ENCODE measurements around the gene TAL1.

Gene TAL1

DNA sequence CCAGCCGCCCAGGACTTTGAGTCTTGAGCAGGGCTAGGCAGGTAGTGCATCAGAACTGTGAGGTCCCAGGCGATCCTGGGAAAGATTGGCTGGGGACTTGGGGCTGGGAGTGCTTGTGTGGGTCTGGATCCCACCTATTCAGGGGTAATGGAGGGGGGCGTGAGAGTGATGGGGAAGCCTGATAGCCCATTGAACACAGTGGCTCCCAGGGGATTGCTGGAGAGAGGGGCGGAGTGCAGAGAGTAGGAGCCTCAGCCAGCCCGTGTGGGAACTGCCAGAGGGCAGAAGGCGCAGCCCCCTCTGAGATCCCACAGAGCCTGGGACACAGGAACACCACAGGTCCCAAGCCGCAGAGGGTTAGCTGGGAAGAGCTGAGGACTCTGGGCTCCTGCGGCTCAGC lies 22.9 kb downstream of the TAL1 start:
- peaks cover 0 to 46% (median 22%) of the 10 kb centered on the region in 3 experiments for H3K27me3 ChIP-seq (ENCODE audit: control insufficient read depth in 3 of 3, insufficient read depth in 3 of 3, low read depth in 1 of 3, low read length in 3 of 3)

GRCh38 chr1:47208374-47208850 lies 23.6 kb downstream of the TAL1 start:
- Histone ChIP-seq H3K9ac (ENCODE audit: low read depth, low read length, poor library complexity) (peak overlapping the region; percentile 24), H2BK5ac (ENCODE audit: low read length) (no peak overlapping the region), H3K4ac (ENCODE audit: low read length) (no peak overlapping the region), H3K27ac (replicated peaks; ENCODE audit: low read length) (no peak overlapping the region), H2AFZ (ENCODE audit: low read length) (peak overlapping the region; percentile 76), H3K36me3 (replicated peaks in 1 of 2; ENCODE audit: control insufficient read depth in 2 of 2, insufficient read depth in 2 of 2, low read length in 2 of 2) (no peaks in the 10 kb centered on the region), H3K14ac (ENCODE audit: low read length) (no peak overlapping the region), H3K79me1 (ENCODE audit: low read depth, low read length) (no peaks in the 10 kb centered on the region), H3K23ac (ENCODE audit: low read depth, low read length, poor library complexity) (no peak overlapping the region), H3K4me3 (ENCODE audit: low read length in 2 of 2) (no peak overlapping the region), H2BK15ac (ENCODE audit: low read length) (no peak overlapping the region), H3K4me2 (ENCODE audit: insufficient read depth, low read length, poor library complexity, severe bottlenecking) (peak overlapping the region; percentile 45), H2AK5ac (ENCODE audit: low read depth, low read length) (no peak overlapping the region), H2BK120ac (ENCODE audit: low read depth, low read length) (no peak overlapping the region), H3K27me3 (ENCODE audit: control insufficient read depth in 3 of 3, insufficient read depth in 3 of 3, low read depth in 1 of 3, low read length in 3 of 3) (peaks cover 0 to 43% (median 22%) of the 10 kb centered on the region in 3 experiments), H2BK12ac (ENCODE audit: low read length) (no peak overlapping the region), H4K8ac (ENCODE audit: low read depth, low read length) (no peak overlapping the region), H3K9me3 (replicated peaks in 1 of 2; ENCODE audit: control insufficient read depth in 2 of 2, insufficient read depth in 1 of 2, low read depth in 1 of 2, low read length in 2 of 2) (no peaks in the 10 kb centered on the region), H4K91ac (ENCODE audit: low read depth, low read length, poor library complexity) (no peak overlapping the region), H3K4me1 (ENCODE audit: control insufficient read depth in 2 of 2, insufficient read depth in 1 of 2, low read depth in 1 of 2, low read length in 2 of 2) (peaks cover 11 to 14% of the 10 kb centered on the region in 2 donors), H3K18ac (ENCODE audit: low read length) (peak overlapping the region; percentile 35)
- WGBS, 2 donors (ENCODE audit: extremely low coverage in 2 of 2, insufficient read length in 2 of 2, insufficient replicate concordance in 1 of 2) = no CpG with 5 or more reads among the region's 11 CpGs
- no peak for DNase-seq (ENCODE audit: low spot score)

More for the DNA sequence above, 22.9 kb downstream of the TAL1 start:
- no peak overlapping the region for H2BK12ac ChIP-seq (ENCODE audit: low read length)
- no CpG with 5 or more reads among the region's 8 CpGs for whole genome bisulfite sequencing, 2 donors (ENCODE audit: extremely low coverage in 2 of 2, insufficient read length in 2 of 2, insufficient replicate concordance in 1 of 2)
- no peak overlapping the region for H3K27ac ChIP-seq (replicated peaks; ENCODE audit: low read length)
- DNase-seq (ENCODE audit: low spot score) = no peak
- no peaks in the 10 kb centered on the region for H3K79me1 ChIP-seq (ENCODE audit: low read depth, low read length)
- no peak overlapping the region for H2BK15ac ChIP-seq (ENCODE audit: low read length)
- no peaks in the 10 kb centered on the region for H3K9me3 ChIP-seq (replicated peaks in 1 of 2; ENCODE audit: control insufficient read depth in 2 of 2, insufficient read depth in 1 of 2, low read depth in 1 of 2, low read length in 2 of 2)
- peak overlapping the region; percentile 78 for H2AK5ac ChIP-seq (ENCODE audit: low read depth, low read length)
- no peak overlapping the region for H3K9ac ChIP-seq (ENCODE audit: low read depth, low read length, poor library complexity)
- no peak overlapping the region for H4K91ac ChIP-seq (ENCODE audit: low read depth, low read length, poor library complexity)
- no peaks in the 10 kb centered on the region for H3K36me3 ChIP-seq (replicated peaks in 1 of 2; ENCODE audit: control insufficient read depth in 2 of 2, insufficient read depth in 2 of 2, low read length in 2 of 2)
- H3K23ac ChIP-seq (ENCODE audit: low read depth, low read length, poor library complexity) = no peak overlapping the region
- peak overlapping the region; percentile 27 for H3K14ac ChIP-seq (ENCODE audit: low read length)
- H2BK5ac ChIP-seq (ENCODE audit: low read length) = no peak overlapping the region
- H3K4me1 ChIP-seq (ENCODE audit: control insufficient read depth in 2 of 2, insufficient read depth in 1 of 2, low read depth in 1 of 2, low read length in 2 of 2) = peaks cover 11 to 14% of the 10 kb centered on the region in 2 donors
- peak overlapping the region; percentile 29 for H3K18ac ChIP-seq (ENCODE audit: low read length)
- no peak overlapping the region for H4K8ac ChIP-seq (ENCODE audit: low read depth, low read length)
- H2AFZ ChIP-seq (ENCODE audit: low read length) = peak overlapping the region; percentile 76
- H2BK120ac ChIP-seq (ENCODE audit: low read depth, low read length) = no peak overlapping the region
- no peak overlapping the region for H3K4ac ChIP-seq (ENCODE audit: low read length)
- H3K4me3 ChIP-seq (ENCODE audit: low read length in 2 of 2) = no peak overlapping the region
- no peak overlapping the region for H3K4me2 ChIP-seq (ENCODE audit: insufficient read depth, low read length, poor library complexity, severe bottlenecking)

GRCh38 chr1:47207803-47208373 lies 24.1 kb downstream of the TAL1 start:
- Histone ChIP-seq H2AK5ac (ENCODE audit: low read depth, low read length) (no peak overlapping the region), H2BK120ac (ENCODE audit: low read depth, low read length) (no peak overlapping the region), H2BK5ac (ENCODE audit: low read length) (no peak overlapping the region), H4K8ac (ENCODE audit: low read depth, low read length) (no peak overlapping the region), H3K4me3 (ENCODE audit: low read length in 2 of 2) (no peak overlapping the region), H3K9ac (ENCODE audit: low read depth, low read length, poor library complexity) (peak overlapping the region; percentile 24), H3K4me1 (ENCODE audit: control insufficient read depth in 2 of 2, insufficient read depth in 1 of 2, low read depth in 1 of 2, low read length in 2 of 2) (peaks cover 11 to 14% of the 10 kb centered on the region in 2 donors), H3K27ac (replicated peaks; ENCODE audit: low read length) (no peak overlapping the region), H3K18ac (ENCODE audit: low read length) (no peak overlapping the region), H3K9me3 (replicated peaks in 1 of 2; ENCODE audit: control insufficient read depth in 2 of 2, insufficient read depth in 1 of 2, low read depth in 1 of 2, low read length in 2 of 2) (no peaks in the 10 kb centered on the region), H2BK15ac (ENCODE audit: low read length) (no peak overlapping the region), H2BK12ac (ENCODE audit: low read length) (no peak overlapping the region), H3K27me3 (ENCODE audit: control insufficient read depth in 3 of 3, insufficient read depth in 3 of 3, low read depth in 1 of 3, low read length in 3 of 3) (peaks cover 0 to 38% (median 22%) of the 10 kb centered on the region in 3 experiments), H3K23ac (ENCODE audit: low read depth, low read length, poor library complexity) (no peak overlapping the region), H3K14ac (ENCODE audit: low read length) (no peak overlapping the region), H3K36me3 (replicated peaks in 1 of 2; ENCODE audit: control insufficient read depth in 2 of 2, insufficient read depth in 2 of 2, low read length in 2 of 2) (no peaks in the 10 kb centered on the region), H3K4me2 (ENCODE audit: insufficient read depth, low read length, poor library complexity, severe bottlenecking) (no peak overlapping the region), H4K91ac (ENCODE audit: low read depth, low read length, poor library complexity) (no peak overlapping the region), H3K4ac (ENCODE audit: low read length) (no peak overlapping the region), H2AFZ (ENCODE audit: low read length) (peak overlapping the region; percentile 76), H3K79me1 (ENCODE audit: low read depth, low read length) (no peaks in the 10 kb centered on the region)
- DNase-seq (ENCODE audit: low spot score) = no peak
- WGBS, 2 donors (ENCODE audit: extremely low coverage in 2 of 2, insufficient read length in 2 of 2, insufficient replicate concordance in 1 of 2) = no CpG with 5 or more reads among the region's 8 CpGs

DNA sequence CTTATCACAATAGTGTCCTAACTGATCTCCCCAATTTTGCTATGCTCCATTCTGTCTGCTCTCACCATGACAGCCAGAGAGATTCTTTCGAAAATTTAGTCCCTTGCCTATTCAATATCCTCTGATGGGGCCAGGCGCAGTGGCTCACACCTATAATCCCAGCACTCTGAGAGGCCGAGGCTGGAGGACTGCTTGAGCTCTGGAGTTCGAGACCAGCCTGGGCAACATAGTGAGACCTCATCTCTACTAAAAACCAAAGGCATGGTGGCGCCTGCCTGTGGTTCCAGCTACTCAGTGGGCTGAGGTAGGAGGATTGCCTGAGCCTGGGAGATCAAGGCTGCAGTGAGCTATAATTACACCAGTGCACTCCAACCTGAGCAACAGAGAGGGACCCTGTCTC lies 26.1 kb downstream of the TAL1 start:
- H3K4me1 ChIP-seq (ENCODE audit: control insufficient read depth in 2 of 2, insufficient read depth in 1 of 2, low read depth in 1 of 2, low read length in 2 of 2) = peaks cover 9 to 11% of the 10 kb centered on the region in 2 donors
- H3K9me3 ChIP-seq (replicated peaks in 1 of 2; ENCODE audit: control insufficient read depth in 2 of 2, insufficient read depth in 1 of 2, low read depth in 1 of 2, low read length in 2 of 2) = no peaks in the 10 kb centered on the region
- no peak overlapping the region for H3K4me2 ChIP-seq (ENCODE audit: insufficient read depth, low read length, poor library complexity, severe bottlenecking)
- no peak for DNase-seq (ENCODE audit: low spot score)
- no peak overlapping the region for H2AFZ ChIP-seq (ENCODE audit: low read length)
- peaks cover 0 to 35% (median 22%) of the 10 kb centered on the region in 3 experiments for H3K27me3 ChIP-seq (ENCODE audit: control insufficient read depth in 3 of 3, insufficient read depth in 3 of 3, low read depth in 1 of 3, low read length in 3 of 3)
- no peak overlapping the region for H2AK5ac ChIP-seq (ENCODE audit: low read depth, low read length)
- no peak overlapping the region for H4K91ac ChIP-seq (ENCODE audit: low read depth, low read length, poor library complexity)
- no CpG with 5 or more reads among the region's 5 CpGs for WGBS, 2 donors (ENCODE audit: extremely low coverage in 2 of 2, insufficient read length in 2 of 2, insufficient replicate concordance in 1 of 2)
- H3K14ac ChIP-seq (ENCODE audit: low read length) = no peak overlapping the region
- no peaks in the 10 kb centered on the region for H3K79me1 ChIP-seq (ENCODE audit: low read depth, low read length)
- no peak overlapping the region for H3K23ac ChIP-seq (ENCODE audit: low read depth, low read length, poor library complexity)
- H2BK120ac ChIP-seq (ENCODE audit: low read depth, low read length) = no peak overlapping the region
- no peak overlapping the region for H4K8ac ChIP-seq (ENCODE audit: low read depth, low read length)
- H3K18ac ChIP-seq (ENCODE audit: low read length) = no peak overlapping the region
- H3K36me3 ChIP-seq (replicated peaks in 1 of 2; ENCODE audit: control insufficient read depth in 2 of 2, insufficient read depth in 2 of 2, low read length in 2 of 2) = no peaks in the 10 kb centered on the region
- no peak overlapping the region for H2BK5ac ChIP-seq (ENCODE audit: low read length)
- H2BK12ac ChIP-seq (ENCODE audit: low read length) = no peak overlapping the region
- H3K4me3 ChIP-seq (ENCODE audit: low read length in 2 of 2) = no peak overlapping the region
- H2BK15ac ChIP-seq (ENCODE audit: low read length) = no peak overlapping the region
- H3K9ac ChIP-seq (ENCODE audit: low read depth, low read length, poor library complexity) = no peak overlapping the region
- H3K4ac ChIP-seq (ENCODE audit: low read length) = no peak overlapping the region
- no peak overlapping the region for H3K27ac ChIP-seq (replicated peaks; ENCODE audit: low read length)
